DLD1 (cell line): ENCODE measurements around the gene TGFBR2.

Experiments
- in situ Hi-C: cut with HindIII; loops from 2 replicates; pipeline ENCODE4 v1.10.0; 2017; ENCODE audit warnings: low sequenced_read_pairs

TGFBR2 gene

DNA sequence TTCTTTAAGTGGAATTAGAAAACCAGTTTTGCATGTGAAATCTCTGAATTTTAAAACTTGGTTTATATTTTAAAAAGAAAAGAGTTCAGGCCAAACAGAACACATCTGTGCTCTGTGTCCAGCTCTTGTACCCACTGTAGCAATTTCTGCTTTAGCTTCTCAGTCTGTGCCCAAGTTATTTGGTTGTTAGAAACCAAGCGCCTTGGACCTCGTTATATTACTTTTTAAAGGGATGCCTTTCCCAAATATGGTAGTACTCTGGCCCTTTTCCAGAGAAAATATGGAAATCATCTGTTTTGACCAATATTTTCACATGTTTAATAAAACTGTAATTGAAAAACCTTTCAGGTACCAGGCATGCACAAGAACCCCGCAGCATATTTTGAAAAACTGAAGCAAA lies 27.3 kb downstream of the TGFBR2 start:
- in situ Hi-C loops = no loop called here

DNA sequence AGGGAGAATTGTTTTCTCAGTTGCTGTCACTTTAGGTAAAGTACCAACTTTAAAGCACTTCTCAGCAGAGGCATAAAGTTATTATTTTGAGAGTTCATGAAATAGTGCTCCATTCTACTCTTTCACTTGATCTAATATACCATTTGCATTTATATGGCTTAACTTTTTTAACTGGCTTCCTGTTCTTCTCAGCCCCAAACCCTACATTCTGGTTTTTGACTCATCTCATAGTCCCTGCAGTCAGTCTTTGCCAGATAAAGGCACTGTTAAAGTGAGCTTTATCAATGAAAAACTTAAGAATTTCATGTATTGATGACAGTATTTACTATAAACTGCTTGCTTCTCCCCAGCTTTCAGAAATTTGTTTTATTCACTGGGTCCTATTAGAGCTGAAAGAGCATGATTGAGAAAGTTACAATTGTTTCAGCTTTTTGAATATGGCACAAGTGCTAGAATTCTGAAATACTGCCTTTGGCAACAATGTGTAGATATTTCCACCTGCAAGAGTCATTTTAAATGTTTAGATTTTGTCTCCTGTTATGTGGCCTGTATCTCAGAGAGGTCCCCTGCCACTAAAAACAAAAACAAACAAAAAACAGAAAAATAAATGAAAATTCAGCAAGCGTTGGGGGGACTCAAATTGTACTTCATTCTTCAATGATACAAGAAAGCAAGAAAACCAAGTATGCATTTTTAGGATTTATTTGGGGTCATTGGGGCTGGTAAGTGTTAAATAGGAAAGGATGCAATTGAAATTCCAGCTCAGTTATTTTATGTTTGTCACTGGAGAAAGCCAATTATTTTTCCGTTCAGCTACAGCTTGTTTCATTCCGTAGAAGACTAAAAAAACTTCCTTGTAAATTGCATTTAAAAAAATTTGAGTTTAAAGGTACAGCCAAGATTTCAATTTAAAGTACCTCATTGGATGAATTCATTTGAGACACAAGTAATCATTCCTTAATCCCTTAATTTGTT lies 28.6 kb downstream of the TGFBR2 start:
- in situ Hi-C loops = no loop called here

DNA sequence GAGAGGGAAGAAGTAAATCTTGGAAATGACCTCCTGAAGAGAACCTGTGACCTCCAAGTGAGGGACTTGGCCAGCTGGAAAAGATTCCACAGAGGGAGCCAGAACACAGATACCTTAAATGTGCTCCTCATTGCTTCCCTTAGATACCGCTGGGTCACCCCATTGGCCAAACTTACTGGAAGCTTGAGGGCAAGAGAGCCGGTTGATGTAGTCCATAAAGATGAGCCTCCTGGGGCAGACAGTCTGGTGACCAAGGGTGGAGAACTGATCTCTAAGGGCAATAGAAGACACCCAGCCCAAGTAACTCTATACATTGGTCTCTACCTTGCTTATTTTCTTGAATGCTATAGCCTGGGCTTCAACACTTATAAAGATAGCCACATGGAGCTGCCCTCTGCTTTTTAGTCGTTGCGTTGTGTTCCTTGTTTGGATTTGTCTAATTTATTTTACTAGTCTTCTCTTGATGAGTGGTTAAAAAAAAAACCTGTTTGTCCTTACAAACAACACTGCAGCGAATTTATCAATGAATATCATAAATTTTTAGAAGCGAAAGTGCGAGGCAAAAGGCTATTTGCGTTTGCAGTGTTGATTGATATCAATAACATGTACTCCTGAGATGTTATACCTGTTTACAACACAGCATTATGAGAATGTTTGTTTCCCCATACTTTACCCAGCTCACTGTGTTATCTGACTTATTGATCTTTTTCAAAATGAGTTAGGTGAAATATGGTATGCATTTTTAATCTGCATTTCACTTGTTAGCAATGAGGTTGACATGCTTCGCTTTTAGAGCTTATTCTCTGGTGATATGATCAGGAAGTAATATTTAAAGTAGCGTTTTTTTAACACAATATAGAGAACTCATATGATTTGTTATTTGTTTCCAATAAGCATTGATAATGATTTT lies 31.2 kb downstream of the TGFBR2 start:
- in situ Hi-C loops = no loop called here

DNA sequence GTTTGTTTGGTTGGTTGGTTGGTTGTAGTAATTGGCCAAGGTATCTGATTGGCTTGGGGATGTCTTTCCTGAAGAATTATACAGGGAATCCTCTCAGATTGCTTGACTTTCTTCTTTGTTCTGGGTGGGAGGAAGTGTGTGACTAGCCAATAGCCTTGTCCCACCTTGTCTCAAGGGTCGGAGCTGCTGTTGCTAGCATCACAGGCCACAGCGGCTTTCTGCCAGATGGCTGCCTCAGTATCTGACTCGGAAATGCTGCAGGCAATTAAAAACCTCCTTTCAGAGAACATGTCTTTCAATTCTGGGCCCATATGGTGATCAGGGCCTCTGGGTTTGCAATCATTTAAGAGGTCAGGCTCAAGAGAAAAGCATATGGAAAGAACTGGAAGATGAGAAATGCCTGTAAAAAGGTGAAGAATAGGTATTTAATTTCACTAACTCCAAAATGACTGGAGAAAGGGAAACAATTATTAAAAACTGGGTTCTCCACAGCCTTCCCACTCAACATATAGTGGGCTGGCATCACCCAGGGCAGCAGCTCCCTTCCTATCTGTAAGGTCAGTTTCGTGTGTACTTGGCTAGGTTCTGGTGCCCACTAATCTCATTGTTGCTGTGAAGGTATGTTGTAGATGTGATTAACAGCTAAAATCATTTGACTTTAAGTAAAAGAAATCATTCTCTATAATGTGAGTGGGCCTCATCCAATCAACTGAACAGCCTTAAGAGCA lies 32.4 kb downstream of the TGFBR2 start:
- in situ Hi-C loops = no loop called here

DNA sequence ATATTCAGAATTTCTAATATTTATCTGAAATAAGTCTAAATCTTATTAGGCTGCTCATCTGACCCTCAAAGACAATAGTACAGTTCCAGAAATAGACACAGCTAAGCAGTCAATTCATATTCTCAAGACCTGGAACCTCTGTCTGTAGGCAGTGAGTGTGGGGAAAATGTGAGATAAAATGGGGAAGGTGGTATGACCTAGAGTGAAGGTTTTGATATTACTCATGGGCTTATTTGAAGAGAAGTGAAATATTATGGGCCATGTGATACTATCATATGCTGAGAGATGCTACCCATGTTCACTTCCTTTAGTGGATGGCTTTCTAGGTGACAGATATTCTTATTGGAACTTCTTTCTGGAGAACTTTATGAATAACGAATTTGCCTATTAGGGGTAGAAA lies 33.5 kb downstream of the TGFBR2 start:
- in situ Hi-C loops = no loop called here

DNA sequence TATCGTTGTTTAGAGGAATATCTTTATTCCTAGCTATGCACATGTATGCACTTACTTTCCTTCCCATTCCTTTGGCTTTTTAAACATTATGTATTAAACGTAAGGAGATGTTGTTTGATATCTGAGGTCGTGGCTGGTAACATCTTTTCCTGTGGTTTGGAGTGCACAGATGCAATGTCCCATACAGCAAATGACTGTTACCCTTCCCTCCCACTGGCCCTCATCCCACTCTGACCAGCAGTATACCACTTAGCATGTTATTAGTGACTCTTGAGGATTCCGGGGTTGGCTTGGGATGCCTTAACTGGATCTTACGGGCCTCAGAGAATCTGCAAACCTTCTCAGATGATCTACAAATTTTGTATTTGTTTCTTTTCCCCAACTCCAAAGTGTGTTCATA lies 34.5 kb downstream of the TGFBR2 start:
- in situ Hi-C loops = no loop called here

DNA sequence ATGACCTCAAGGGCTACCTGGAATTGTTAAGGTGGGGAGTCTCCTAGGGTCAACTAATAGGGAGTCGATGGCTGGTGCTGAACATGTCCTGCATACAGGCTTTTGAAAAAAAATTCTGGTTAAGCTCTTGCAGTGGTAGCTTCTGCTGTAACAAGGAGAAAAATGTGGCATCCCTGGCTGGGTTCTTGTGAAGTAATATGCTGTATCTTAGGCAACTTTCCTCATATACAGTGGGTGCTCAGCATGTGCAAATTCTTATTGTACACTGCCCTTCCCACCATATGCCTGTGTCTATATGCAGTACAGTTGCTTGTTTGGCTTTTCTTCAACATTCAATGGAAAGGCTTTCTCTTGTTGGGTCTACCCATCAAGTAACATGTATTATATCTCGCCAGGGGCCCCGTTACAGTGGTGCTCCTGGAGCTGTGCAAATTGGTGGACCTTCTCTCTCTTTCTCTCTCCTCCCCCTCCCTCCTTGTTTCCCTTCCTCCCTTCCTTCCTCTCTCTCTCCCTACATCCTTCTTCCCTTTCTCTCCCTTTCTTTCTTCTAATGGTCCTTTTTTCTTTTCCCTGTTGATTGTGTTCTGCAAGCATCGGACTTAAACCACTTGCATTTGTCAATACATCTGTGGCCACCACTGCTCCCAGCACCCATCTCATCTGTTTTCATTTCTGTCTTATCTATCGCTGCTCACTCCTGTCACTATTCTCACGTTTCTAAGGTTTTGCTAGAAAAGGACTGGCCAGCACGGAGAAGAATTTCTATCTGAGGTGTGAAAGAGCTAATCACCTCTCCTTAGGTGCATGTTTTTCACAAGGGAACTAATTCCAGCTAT lies 35.2 kb downstream of the TGFBR2 start:
- in situ Hi-C loops = no loop called here

DNA sequence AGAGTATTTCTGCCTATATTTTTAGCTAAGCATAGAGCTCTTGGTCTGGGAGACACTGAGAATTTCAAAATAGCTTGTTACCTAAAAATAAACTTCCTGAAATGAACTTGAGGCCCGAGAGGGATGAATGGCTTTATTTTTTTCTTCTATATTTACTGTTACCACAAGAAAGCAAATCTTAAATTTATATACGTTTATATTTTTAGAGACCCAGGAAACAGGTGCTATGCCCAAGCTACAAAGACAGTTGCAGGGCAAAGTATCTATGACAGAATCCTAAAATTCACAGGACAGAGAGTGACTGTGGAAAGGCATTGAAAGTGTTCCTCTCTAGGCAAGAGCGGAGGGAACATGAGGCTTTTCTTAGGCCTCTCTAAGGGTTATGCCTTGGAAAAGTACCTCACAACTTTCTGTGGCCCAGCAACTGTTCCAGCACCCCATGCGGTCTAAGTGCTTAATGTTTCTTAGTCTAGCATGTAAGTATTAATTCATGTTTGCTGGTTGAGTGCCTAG lies 36.5 kb downstream of the TGFBR2 start:
- in situ Hi-C loops = no loop called here

DNA sequence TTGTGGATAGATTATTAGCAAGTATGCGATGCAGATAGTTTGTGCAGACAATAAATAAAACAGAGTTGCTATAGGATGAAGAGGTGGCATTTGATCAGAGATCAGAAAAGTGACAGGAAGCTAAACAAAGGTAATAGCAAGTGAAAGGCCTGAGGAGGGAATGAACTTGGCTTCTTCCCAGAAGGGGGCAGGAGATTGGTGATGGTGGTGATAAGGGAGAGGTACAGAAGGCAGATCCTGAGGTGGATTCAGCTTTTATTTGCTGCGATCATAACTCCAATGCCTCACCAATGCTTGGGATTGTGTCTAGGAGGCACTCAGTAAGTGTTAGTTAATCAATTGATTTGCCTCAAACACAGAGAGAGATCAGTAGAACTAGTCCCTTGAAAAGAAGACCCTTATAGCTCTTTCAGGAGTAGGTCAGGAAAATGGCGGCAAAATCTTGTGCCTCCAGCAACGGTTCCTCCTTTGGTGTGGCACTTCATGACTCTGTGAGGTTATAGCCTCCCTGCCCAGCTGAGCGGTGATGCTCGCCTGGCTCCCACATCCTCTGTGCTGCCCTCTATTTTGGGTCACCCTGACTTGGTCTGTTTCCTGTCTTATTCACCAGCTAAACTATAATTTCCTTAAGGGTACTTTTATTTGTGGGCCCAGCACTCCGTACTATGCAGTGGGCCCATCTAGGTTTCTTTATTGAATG lies 37.5 kb downstream of the TGFBR2 start:
- in situ Hi-C loops = no loop called here

DNA sequence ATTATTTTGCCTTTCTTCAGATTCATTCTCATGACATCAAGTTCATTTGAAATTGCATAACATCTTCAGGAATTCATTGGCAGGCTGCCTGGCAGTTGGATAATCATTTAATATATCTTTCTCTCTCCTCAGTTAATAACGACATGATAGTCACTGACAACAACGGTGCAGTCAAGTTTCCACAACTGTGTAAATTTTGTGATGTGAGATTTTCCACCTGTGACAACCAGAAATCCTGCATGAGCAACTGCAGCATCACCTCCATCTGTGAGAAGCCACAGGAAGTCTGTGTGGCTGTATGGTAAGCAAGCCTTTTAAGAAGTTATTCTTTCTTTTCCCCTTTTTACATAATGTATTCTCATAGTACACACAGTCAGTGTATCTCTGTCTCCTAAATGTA lies 38.2 kb downstream of the TGFBR2 start:
- in situ Hi-C loops = no loop called here

DNA sequence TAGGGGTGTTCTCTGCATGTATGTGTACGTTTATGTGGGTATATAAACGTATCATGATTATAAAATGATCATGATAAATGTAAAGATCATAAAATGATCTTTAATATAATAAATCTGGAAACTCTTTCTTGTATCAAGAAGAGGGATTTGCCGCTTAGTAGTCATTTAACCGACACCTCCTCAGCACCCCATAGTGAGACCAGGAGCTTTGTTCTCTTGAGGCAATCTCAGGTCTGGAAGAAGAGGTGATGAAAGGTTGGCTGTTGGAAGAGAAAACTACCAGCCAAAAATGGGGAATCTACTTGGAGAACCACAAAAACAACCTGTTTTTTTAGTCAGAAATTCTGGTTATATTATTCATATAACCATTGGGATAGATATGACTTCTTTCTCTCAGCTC lies 38.7 kb downstream of the TGFBR2 start:
- in situ Hi-C loops = no loop called here

DNA sequence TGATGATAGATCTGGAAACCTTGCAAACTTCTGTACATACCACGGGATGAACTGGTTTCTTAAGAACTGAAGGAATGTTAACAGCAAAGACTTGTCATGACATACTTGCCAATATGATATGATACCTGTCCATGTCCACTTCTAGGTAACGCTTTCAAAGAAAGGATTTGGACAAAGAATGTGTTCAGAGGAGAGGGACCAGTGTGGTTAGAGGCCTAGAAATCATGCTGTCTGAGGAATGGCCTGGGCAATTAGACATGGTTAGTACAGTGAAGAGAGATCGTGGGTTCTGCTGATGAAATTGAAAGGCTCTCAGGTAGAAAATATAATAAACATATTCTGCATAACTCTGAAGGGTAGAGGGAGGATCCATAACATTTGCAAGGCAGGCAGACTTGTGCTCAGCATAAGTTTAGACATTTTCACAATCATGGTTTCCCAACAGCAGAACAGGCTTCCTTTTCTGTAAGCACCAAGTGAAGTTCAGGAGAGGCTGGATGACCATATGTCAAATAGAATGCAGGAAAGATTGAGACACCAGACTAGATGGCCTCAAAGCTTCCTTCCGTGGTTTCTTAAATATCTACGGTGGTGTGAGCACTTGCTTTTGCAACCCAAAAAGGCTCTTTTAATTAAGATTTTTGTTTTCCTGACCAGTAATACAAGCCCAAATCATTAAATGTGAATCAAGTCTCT lies 39.9 kb downstream of the TGFBR2 start:
- in situ Hi-C loops = no loop called here

DNA sequence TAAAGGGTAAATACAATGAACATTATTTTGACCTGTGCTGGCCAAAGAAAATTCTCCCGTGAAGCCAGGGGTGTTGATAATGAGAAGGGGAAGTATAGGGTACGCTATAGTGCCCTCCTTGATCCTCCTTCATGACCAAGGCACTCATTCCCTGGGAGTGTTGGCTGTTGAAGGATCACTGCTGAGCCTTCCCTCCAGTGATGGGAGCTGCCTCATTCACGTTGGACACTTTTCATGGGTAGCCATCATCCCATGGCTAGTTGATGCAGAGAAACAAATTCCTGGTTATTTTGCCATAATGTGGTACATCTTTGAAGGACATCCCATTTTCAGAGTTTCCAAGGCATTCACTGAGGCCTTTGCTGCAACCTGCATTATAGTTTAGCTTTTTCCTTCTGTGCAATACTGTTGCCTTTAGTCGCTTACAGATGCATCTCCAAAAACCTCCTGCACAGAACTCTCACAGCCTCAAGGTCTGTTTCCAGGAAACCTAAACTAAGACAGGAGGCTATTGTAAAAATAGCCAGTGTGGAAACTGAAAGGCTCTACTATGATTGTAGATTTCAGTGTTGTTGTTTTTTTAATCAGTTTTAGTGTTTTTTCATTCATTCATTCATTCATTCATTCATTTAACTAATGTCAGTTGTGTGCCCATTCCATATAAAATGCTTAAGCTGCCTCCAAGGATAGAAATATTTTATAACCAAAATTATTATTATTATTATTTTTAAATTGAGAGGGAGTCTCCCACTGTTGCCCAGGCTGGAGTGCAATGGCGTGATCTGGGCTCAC lies 40.8 kb downstream of the TGFBR2 start:
- in situ Hi-C loops = no loop called here

DNA sequence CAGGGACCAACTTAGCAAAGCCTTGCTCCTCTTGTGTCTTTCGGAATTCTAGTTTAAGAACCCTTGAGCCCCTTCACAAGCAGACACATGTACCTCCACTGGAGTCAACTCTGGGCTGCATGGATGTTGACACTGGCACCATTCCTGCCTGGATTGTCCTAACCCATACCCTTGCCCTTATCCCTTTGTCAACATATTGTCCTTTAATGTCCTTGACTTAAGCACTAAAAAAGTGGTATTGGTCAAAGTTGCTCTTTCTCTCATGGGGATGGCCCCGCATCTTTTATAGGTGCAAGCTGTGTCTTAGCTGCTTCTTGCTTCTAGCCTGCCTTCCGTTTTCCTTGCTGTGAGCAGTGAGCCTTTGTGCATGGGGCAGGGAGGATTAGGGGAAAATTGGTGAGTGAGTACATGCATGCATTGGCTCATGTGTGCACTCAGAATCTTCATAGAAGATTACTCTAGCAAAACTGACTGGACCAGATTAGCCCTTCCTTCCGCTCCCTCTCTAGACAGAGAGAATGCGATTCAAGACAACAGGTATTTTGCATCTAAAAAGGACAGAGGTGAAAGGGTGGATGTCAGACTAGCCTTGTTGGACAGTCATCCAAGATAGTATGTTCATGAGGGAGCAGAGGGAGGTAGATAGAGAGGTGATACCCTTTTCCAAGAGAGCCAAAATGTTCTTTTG lies 42.4 kb downstream of the TGFBR2 start:
- in situ Hi-C loops = no loop called here

DNA sequence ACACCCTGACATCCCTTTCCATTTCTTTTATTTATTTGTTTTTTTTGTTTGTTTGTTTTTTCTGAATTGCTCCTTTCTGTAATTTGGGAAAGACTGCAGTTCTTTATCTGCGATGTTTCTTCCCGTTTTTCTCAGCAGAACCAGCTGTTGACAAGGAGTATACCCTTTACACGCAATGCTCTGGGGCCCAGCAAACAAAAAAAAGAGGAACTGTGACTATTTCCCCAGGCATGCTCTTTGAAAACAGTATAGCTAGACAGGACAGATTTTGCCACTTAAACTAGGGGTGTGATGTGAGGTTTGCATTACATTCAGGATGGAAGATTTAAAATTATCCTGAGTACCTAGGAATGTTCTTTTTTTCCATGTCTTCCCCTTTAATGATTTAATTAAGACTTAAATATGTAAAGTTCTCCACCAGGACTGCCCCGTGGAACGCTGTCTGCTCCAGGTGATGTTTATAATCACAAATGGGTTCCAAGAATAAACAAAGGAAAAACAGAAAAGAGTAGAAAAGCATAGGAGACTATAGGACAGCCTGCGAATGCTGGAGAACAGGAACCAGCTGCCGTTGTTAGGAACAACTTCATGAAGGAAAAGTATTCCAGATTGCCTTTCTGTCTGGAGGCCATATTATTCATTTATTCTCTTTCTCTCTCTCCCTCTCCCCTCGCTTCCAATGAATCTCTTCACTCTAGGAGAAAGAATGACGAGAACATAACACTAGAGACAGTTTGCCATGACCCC lies 43.3 kb downstream of the TGFBR2 start:
- in situ Hi-C loops = no loop called here

DNA sequence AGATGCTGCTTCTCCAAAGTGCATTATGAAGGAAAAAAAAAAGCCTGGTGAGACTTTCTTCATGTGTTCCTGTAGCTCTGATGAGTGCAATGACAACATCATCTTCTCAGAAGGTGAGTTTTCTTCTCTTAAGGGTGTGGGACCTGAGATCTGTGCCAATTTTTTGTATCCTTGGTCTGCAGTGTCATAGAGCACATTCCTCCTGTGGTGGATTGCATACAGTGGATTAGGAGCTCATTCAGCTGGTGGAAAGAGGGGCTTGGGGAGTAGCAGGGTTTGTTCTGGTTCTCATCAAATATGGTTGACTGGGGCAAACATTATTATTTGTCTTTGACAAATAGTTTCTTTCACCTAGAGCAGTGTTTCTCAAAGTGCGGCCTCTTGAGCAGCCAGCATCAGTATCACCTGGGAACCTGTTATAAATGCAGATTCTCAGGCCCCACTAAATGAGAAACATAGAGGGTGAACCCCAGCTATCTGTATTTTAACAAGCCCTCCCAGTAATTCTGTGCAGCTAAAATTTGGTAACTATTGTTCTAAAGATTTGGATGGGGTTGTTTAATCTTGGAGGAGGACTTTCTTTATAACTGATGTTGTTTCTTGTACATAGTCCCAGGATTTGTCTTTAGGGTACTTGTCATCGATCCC lies 44.1 kb downstream of the TGFBR2 start:
- in situ Hi-C loops = no loop called here
